Activated CD4-positive, alpha-beta T cell treated with anti-CD3 and anti-CD28 coated beads for 24 hours (primary cell): ENCODE data around the gene FAM187B.
"Not testable (repeated sequence)": the region's sequence is repeated elsewhere in the genome, so short reads cannot be mapped to it uniquely, and the experiment has no call there.

Experiments
- DNase-seq, 2 donors: peaks; one replicate each; pipeline ENCODE4 v3.0.0-alpha.2; 2020; ENCODE audit warnings: low read depth in 2 of 2

Gene FAM187B

DNA sequence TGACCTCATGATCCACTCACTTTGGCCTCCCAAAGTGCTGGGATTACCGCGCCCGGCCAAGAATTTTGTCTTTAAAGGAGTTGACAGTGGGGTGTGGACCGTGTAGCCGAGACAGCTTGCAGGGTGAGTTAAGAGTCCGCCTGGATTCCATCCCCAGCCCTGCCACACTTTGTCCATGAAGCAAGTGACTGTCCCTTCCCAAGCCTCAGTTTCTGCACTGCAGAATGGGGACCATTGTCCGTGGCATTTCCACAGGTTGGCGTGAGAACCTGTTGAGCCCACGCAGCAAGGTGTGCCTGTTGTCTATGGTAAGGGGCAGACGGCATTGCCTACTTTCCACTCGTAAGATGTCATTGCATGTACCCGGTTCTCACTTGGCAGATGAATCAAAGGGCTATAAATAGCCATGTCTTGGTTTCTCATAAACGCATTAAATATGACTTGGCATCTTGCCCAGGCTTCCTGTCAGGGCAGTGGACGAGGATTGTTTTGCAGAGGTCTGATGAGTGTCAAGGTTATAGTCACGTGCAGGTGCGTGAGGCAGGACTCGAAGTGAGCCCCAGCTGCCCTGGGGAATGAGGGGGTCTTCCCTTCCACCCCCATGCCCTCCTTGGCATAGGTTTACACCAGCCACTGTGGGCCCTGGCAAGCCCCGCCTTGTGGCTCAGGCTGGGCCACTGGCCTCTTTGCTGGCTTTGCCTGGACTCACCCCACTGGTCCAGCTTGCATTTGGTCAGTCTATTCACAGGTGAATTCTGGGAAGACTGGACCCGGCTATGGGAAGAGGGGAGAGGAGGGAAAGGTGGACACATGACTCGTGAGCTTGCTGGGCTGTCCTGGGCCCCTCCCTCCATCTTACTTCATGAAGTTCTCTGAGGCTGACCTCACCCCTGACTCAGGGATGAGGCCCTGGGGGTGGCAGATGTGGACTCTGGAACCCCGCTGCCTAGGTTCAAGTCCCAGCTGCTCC lies 14.6 kb downstream of the FAM187B start:
- peak; percentile 52 to 64 for DNase-seq

DNA sequence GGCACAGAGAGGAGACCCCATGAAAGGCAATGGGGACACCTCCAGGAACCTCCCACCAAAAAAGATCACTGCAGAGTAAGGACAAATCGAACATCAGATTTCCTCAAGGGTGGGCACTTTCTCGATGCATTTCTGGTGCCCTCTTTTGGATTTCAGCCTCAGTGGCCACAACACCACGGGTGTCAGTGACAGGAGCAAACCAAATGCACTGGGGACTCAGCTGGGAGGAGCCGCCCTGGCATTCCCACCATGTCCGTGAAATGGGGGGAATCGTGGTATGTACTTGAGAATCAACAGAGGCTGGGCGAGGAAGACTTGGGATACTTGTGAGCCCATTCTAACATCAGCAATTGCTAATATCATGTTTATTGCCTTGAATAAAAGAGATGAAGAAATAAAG lies 16.3 kb downstream of the FAM187B start:
- no peak for DNase-seq

DNA sequence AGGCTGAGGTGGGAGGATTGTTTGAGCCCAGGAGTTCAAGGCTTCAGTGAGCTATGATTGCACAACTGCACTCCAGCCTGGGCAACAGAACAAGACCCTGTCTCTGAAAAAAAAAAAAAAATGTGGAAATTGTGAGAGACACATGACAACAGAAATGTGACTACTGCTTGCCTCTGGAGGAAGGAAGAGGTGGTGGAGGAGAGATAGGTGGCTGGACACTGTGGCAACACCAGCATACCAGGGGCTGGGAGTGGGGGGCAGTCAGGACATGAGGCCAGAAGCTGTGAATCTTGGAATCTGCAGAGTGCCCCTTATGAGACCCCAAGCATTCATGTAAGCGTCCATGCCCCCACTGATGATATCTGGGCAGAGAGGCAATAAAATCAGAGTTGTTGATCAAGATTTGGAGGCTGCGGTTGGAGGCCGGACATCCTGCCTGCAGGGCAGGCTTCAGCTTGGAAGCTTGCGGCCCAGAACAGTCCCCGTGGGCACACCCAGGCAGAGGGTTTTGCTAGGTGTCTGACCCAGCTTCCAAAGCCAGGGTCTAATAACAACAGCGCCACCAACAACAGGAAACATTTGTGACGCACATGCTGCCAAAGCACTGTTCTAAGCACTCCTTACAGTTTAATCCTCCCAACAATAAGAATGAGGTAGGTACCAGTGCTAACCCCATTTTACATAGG lies 16.9 kb downstream of the FAM187B start:
- no peak for DNase-seq

DNA sequence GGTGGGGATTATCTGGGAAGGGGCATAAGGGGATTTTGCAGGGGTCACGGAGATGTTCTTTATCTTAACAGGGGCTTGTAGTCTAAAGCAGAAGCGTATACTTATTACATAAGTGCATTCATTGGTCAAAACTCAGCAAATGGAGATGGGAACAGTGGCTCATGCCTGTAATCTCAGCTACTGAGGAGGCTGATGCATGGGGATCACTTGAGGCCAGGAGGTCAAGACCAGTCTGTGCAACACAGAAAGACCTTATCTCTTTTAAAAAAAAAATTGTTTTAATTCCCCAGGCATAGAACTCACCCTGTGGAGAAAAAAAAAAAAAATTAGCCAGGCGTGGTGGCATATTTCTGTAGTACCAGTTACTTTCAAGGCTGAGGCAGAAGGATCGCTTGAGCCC lies 18.9 kb downstream of the FAM187B start:
- no peak for DNase-seq

DNA sequence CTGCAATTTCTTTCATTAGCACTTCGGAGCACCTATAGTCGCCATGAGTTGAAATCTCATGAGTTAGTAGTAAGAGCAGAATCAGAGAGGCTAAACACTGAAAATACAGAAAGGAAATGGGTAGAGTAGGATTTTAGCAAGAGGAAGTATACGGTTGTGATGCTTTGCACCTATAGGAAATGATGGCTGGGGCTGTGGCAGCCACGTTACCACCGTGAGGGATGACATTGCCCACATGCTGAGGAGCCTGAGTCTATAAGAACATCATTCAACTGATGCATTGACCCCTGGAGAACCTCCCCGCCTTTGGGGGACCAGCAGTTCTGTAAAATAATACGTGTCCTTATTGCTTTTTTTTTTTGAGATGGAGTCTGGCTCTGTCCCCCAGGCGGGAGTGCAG lies 20.4 kb downstream of the FAM187B start:
- DNase-seq, result no peak

DNA sequence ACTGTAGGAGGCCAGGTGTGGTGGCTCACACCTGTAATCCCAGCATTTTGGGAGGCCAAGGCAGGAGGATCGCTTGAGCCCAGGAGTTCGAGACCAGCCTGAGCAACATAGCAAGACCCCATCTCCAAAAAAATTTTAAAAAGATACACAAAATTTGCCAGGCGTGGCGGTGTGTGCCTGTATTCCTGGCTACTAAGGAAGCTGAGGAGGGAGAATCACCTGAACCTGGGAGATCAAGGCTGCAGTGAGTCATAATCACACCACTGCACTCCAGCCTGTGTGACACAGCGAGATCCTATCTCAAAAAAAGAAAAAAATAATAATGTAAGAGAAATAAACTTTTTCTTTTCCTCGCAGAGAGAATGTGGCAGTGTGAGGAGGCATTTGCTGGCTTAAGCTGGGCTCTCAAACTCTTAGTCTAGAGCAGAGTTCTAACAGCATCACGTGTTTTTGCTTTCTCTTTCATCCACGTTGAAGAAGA lies 21.1 kb downstream of the FAM187B start:
- no peak for DNase-seq

DNA sequence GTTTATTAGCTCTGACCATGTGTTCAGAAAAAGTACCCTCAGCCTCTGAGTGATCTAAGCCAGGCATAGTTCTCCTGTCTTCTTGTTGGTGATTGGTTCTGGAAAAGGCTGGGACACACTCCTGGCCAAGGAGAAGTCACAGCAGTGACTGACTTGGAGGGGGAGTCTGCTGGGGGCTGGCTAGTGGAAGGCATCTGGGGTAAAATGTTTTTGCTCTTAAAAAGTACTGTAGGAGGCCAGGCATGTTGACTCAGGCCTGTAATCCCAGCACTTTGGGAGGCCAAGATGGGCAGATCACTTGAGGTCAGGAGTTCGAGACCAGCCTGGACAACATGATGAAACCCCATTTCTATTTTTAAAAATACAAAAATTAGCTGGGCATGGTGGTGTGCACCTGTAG lies 21.7 kb downstream of the FAM187B start:
- no peak for DNase-seq

DNA sequence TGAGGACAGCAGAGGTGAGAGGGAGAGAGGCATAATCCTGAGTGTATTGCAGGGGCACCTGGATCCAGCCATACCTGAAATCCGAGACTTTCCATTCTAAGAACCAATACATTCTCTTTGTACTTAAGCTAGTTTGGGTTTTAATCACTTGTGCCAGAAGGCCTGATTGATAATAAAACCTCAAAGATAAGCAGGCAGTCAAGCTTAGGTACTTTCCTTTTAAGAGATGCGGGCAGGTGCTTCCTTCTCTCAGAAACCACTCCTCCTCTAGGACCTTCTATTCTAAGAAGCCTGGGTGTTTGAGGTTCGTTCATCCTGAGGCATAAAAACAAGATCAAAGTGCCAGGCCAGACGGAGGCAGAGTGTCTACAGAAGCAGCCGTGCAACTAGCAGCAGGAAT lies 22.2 kb downstream of the FAM187B start:
- DNase-seq, result no peak

DNA sequence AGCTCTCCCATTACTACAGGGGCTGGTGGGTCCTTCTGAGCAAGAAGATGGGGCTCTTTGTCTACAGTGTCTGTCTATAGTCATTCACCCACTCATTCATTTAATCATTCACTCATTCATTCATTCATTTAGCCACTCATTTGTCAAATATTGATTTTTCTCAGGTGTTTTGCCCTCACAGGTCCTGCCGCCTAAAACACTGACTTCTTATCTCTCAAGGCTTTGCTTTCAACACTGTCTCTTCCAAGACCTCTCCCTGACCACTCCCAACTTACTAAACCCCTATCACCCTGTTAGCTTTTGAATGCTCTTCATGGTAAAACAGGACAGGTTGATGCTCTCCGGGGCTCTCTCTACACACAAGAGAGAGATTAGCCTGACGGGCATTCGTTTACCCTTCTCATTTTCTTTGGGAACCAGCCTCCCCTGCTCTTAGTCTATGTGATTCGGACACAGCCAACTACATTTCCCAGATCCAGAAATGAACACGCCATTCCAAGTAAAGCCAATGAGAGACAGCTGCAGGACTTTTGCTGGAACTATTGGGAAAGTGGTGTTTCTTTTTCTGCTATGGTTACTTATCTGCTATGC lies 22.7 kb downstream of the FAM187B start:
- DNase-seq, result no peak

DNA sequence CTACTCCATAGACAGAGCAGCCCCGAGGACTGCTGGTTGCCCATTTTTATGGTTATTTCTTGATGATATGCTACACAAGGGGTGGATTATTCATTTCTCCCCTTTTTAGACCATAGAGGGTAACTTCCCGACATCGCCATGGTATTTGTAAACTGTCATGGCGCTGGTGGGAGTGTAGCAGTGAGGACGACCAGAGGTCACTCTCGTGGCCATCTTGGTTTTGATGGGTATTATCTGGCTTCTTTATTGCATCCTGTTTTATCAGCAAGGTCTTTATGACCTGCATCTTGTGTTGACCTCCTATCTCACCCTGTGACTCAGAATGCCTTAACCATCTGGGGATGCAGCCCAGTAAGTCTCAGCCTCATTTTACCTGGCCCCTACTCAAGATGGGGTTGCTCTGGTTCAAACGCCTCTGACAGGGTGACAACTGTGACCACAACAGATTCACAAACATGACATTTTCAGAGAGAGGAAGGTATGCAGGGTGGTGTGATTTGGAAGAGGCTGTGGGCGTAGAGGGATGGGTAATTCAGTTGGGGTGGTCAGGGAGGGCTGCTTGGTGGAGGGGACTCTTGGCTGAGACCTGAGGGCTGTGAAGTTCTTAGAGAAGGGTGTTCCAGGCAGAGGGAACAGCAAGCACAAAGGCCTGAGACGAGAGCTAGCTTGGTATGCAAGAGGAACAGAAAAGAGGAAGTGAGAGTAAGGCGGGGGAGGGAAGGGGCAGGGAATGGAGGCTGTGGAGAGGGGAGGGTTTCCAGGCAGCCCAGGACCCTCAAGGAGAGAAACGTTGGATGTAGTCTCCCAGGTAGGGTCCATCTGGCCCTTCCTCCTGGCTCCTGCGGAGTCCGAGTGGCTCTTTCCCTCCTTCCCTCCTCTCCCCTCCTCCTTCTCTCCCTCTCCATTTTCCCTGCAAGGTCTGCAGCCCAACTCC lies 23.5 kb downstream of the FAM187B start:
- DNase-seq, result no peak

DNA sequence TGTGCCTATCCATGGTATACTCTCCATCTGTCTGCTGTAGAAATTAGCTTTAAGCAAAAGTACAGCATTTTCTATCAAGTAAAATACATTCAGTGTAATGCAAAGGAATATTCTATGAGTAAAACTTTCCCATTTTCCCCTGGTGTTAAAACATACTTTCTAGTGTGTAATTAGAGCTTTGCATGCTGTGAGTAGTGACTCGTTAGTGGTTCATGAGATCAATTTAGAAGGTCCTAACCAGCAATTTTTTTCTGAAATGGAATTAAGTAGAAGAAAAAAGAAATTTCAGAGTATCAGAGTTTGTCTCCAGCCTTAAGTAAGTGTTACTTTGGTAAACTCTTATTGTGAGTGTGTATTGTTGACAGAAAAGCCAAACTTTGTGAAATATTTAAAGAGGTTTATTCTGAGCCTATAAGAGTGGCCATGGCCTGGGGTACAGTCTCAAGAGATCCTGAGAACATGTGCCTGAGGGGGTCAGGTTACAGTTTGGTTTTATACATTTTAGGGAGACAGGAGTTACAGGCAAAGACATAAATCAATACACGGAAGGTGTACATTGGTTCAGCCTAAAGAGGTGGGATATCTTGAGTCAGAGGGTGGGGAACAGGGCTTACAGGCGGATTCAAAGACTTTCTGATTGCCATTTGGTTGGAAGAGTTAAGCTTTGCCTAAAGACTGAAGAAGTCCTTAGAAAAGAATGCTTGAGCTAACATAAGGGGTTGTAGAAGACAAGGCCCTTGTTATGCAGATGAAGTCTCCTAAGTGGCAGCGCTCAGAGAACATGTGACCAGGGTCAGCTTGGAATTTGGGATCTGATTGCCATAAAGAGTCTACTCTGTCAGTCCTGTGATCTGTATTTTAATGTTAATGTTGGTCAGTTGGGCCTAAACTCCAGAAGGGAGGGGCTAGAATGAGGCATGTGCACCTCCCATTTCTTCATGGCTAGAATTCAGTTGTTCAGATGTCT lies 25.5 kb downstream of the FAM187B start:
- no peak for DNase-seq

DNA sequence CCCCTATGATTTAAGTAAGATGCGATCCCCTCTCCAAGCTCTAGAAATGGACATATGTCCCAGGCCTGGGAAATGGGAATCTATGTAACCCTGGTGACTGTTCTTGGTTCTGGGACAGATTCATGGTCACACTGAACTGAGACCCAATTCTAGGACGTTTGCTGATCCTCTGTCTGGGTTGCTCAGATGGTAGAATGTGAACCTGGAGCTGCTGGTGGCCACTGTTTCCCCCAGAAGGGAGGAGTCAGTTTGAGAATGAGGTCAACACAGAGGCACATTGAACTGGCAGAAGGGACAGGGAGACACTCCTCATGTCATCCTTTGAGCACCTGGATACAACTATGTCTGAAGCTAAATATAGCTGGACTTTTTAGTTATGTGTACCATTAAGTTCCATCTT lies 29.1 kb downstream of the FAM187B start:
- DNase-seq, result no peak

DNA sequence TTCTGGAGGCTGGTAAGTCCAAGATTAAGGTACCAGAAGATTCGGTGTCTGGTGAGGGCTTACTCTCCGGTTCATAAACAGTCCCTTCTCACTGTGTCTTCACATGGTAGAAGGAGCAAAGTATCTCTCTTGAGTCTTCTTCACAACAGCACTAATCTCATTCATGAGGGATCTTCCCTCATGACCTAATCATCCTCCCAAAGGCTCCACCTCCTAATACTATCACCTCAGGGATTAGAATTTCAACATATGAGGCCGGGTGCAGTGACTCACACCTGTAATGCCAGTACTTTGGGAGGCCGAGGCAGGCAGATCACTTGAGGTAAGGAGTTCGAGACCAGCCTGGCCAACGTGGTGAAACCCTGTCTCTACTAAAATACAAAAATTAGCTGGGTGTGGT lies 31.7 kb downstream of the FAM187B start:
- DNase-seq, result not testable (repeated sequence)

DNA sequence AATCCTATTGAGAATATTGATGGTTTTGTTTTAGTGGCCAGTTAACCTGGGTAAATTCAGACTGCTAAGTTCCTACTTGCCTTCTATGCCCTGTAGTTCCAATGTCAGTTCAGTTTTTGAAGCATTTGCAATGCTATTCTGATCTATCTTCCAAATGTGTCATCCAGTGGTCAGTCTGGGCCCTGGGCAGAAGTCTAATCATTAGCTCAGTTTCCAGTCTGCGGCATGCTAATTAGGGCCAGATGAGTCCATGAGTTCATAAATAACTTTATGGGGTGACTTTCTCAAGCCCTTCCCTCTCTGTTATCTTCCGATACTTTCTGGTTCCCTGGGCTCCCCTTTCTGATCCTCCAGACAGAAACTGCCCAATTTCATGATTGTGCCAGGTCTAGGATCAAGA lies 32.7 kb downstream of the FAM187B start:
- DNase-seq, result no peak

DNA sequence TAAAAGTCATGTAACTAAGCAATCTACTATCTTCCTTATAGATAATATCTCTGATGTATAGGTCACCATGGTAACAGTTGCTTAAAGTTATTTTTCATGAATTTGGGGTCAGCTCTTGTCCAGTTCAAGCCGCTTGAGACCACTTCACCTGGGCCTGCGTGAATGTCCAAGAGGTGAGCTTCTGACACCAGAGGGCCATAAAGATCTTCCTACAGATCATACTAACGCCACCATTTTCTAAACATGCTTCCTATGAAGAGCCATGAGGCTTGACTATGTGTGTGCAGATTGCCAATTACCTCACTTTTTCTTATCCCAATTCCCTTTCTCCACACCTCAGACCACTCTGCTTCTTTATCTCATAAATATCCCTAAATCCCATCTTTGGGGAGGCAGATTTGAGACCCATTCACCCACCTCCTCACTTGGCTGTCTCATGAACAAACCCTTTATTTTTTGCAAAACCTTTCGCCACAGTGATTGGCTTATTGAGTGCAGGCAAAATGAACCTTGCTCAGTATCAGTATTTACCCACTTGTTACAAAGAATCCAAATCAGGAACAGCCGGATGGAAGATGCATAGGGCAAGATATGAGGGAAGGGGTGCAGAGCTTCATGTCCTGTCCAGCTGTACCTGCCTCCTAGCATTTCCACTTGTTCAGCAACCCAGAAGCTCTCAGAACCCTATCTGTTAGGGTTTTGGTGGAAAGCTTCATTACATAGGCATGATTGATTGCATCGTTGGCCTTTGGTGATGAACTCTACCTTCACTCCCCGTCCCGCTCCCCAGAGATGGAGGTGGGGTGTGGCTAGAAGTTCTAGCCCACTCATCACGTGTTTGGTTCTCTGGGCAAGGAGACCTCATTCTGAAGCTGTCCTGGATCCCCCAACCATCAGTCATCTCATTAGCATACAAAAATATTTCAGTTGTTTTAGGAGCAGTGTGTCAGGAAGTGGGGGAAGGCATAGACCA lies 34.2 kb downstream of the FAM187B start:
- no peak for DNase-seq

DNA sequence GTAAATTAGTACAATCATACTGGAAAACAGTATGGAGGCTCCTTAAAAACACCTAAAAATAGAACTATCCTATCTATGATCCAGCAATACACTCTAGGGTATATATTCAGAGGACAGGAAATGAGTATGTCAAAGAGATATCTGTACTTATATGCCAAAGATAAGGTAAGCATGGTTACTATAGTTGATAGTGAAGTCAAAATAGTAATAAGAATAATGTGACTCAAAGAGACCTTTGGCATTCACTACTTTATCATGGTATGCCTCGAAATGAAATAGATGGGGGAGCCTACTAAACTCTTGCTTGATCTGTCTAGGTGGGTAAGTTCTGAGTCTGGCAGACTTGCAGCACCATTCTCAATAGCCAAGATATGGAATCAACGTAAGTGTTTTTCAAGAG lies 43.7 kb downstream of the FAM187B start:
- DNase-seq, result no peak

DNA sequence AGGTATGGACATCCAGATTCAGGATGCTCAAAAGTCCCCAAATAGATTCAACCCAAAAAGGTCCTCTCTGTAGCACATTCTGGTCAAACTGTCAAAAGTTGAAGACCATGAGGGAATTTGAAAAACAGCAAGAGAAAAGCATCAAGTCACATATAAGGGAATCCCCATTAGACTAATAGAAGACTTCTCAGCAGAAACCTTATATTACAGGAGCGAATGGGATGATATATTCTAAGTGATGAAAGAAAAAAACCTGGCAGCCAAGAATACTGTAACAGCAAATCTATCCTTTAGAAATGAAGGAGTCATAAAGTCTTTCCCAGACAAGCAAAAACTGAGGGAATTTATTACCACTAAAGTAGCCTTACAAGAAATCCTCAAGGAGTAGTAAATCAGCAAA lies 44.3 kb downstream of the FAM187B start:
- no peak for DNase-seq

DNA sequence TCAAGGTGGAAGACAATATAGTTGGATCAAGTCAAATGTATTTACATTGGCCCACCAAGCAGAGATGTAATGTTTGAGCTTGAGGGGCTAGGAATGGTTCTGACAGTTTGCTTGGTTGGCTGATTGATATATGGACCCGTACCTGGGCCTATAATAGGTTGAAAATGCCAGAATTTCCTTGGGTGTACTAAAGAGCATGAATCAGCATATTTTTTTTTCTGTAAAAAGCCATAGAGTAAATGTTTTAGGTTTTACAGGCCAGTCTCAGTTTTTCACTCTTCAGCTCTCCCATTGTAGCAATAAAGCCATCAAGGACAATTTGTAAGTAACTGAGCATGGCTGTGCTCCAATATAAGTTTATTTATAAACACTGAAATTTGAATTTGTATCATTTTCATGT lies 47.2 kb downstream of the FAM187B start:
- DNase-seq, result no peak

DNA sequence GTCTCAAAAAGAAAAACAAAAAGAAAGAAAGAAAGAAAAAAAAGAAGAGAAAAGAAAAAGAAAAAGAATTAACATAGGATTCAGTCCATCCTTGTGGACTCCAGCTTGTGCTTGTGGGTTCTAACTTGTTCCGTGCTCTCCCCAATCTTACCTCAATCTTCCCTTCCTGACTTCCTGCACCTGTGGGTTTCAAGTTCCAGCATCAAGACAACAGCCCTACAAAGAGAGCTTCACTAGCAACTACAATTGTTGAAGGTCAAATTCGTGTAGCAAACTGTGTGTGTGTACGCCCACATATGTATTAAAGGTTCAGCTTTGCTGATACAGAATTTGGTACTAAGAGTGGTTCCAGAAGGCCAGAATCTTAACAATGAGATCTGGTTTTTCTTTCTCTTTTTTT lies 48.7 kb downstream of the FAM187B start:
- no peak for DNase-seq
